KMS-11 (cell line): ENCODE data around the gene ALAS2.

Experiments
- H2AFZ ChIP-seq: fragments of 200-600 bp; sonication (generic); 2 replicates; pipeline ENCODE4 v1.6.1; 2016; ENCODE audit warnings: antibody characterized with exemption, mixed run types, low read depth
- H3K27ac ChIP-seq: fragments of 200-600 bp; sonication (generic); 2 replicates; pipeline ENCODE4 v1.6.1; 2016; ENCODE audit warnings: mild to moderate bottlenecking, mixed run types
- H3K27me3 ChIP-seq: fragments of 200-600 bp; sonication (generic); 2 replicates; pipeline ENCODE4 v1.6.1; 2017; ENCODE audit warnings: mild to moderate bottlenecking, low read depth, mixed run types, moderate library complexity; ENCODE audit not compliant: insufficient read depth
- H3K36me3 ChIP-seq: fragments of 200-600 bp; sonication (generic); 2 replicates; pipeline ENCODE4 v1.6.1; 2017; ENCODE audit warnings: mild to moderate bottlenecking, mixed run types; ENCODE audit not compliant: insufficient read depth
- H3K4me1 ChIP-seq: fragments of 200-600 bp; sonication (generic); 2 replicates; pipeline ENCODE4 v1.6.1; 2016; ENCODE audit warnings: mild to moderate bottlenecking, low read depth, mixed run types; ENCODE audit not compliant: poor library complexity, severe bottlenecking
- H3K4me2 ChIP-seq: fragments of 200-600 bp; sonication (generic); 2 replicates; pipeline ENCODE4 v1.7.0; 2016; ENCODE audit warnings: mild to moderate bottlenecking, mixed run types
- H3K4me3 ChIP-seq: fragments of 200-600 bp; sonication (generic); IDR thresholded peaks from 2 replicates; pipeline ENCODE4 v1.6.1; 2017; ENCODE audit warnings: low read depth, low read length, mixed read lengths; ENCODE audit not compliant: insufficient read depth
- H3K79me2 ChIP-seq: fragments of 200-600 bp; sonication (generic); 2 replicates; pipeline ENCODE4 v1.6.1; 2016; ENCODE audit warnings: low read depth, mixed run types; ENCODE audit not compliant: insufficient read depth
- H3K9ac ChIP-seq: fragments of 200-600 bp; sonication (generic); 2 replicates; pipeline ENCODE4 v1.6.1; 2016; ENCODE audit warnings: mild to moderate bottlenecking, mixed run types
- H4K20me1 ChIP-seq: fragments of 200-600 bp; sonication (generic); 2 replicates; pipeline ENCODE4 v1.6.1; 2016; ENCODE audit warnings: mild to moderate bottlenecking, mixed run types; ENCODE audit not compliant: insufficient read depth
- TF ChIP-seq, protein P1 (sequence below): fragments of 200-600 bp; sonication (generic); conservative IDR thresholded peaks from 2 replicates; pipeline ENCODE4 v1.6.1; 2017; ENCODE audit warnings: low read depth, mild to moderate bottlenecking, antibody characterized with exemption, low read length, moderate library complexity, mixed read lengths

ALAS2 gene

DNA sequence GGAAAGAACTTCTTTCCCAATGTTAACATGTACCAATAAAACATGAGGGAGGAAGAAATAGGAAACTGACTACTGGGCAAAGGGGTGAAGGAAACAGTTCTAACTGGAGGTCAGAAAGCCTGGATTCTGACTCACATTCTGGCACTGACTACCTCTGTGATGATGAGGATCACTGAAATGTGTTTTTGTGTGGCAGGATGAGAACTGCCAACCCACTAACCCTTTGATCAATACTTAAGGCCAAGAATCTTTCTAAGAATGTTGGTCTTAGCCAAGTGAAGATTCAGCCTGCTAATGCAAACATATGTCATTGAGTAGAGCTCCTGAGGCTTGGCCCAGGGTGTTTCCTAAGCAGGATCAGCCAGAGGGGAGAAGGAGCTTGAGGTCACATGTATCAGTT is 4.6 kb downstream of the ALAS2 start:
- H3K79me2 ChIP-seq: no peaks in the 10 kb centered on the region
- H3K9ac ChIP-seq: no peak overlapping the region
- TF ChIP-seq, protein P1, sequence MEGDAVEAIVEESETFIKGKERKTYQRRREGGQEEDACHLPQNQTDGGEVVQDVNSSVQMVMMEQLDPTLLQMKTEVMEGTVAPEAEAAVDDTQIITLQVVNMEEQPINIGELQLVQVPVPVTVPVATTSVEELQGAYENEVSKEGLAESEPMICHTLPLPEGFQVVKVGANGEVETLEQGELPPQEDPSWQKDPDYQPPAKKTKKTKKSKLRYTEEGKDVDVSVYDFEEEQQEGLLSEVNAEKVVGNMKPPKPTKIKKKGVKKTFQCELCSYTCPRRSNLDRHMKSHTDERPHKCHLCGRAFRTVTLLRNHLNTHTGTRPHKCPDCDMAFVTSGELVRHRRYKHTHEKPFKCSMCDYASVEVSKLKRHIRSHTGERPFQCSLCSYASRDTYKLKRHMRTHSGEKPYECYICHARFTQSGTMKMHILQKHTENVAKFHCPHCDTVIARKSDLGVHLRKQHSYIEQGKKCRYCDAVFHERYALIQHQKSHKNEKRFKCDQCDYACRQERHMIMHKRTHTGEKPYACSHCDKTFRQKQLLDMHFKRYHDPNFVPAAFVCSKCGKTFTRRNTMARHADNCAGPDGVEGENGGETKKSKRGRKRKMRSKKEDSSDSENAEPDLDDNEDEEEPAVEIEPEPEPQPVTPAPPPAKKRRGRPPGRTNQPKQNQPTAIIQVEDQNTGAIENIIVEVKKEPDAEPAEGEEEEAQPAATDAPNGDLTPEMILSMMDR: no peak
- H3K27me3 ChIP-seq: no peaks in the 10 kb centered on the region
- no peaks in the 10 kb centered on the region for H4K20me1 ChIP-seq
- H3K4me1 ChIP-seq: no peaks in the 10 kb centered on the region
- no peak overlapping the region for H3K4me3 ChIP-seq
- H3K4me2 ChIP-seq: no peak overlapping the region
- no peaks in the 10 kb centered on the region for H3K36me3 ChIP-seq
- no peak overlapping the region for H3K27ac ChIP-seq
- H2AFZ ChIP-seq: no peak overlapping the region

DNA sequence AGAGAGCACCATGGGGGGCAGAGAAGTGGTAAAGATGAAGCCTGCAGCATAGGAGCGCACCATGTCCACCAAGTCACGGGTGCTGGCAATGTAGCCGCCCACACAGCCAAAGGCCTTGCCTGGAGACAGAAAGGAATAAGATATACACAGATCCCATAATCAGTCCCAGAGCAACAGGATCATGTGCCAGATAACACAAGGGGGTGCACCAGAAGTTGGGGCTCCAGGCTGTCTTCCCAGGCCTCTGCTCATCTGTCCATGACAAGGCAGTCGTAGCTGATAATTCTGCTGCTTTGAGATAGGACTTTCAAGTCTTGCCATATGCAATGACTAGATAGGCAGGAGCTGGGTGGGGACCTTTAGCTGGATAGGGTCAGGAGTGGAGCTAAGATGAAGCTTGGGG is 15.9 kb downstream of the ALAS2 start:
- Histone ChIP-seq H3K4me1 (no peaks in the 10 kb centered on the region), H3K4me2 (no peak overlapping the region), H3K27ac (no peak overlapping the region), H2AFZ (no peak overlapping the region), H4K20me1 (no peaks in the 10 kb centered on the region), H3K79me2 (no peaks in the 10 kb centered on the region), H3K9ac (no peak overlapping the region), H3K36me3 (no peaks in the 10 kb centered on the region), H3K27me3 (no peaks in the 10 kb centered on the region), H3K4me3 (no peak overlapping the region)
- TF ChIP-seq, protein P1: no peak

DNA sequence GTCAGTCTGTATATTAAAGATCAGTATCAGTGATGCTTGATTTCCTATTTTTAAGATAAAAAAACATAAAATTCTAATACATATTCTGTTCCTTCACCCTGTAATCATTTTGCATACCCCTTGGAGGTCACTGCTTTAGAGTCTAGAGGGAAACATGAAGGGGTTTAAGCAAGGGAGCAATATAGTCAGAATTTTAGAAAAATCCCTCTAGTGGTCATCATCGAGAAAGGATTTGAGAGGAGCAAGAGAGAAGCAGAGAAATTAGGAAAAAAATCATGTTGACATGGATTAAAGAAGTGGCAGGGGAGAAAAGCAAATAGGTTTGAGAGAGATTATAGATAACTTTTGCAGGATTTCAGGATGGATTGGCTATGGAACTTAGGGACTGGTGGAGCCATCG is 19.5 kb downstream of the ALAS2 start:
- no peaks in the 10 kb centered on the region for H3K4me1 ChIP-seq
- H3K36me3 ChIP-seq: no peaks in the 10 kb centered on the region
- no peak overlapping the region for H3K9ac ChIP-seq
- H3K27me3 ChIP-seq: no peaks in the 10 kb centered on the region
- H4K20me1 ChIP-seq: no peaks in the 10 kb centered on the region
- H2AFZ ChIP-seq: no peak overlapping the region
- H3K4me2 ChIP-seq: no peak overlapping the region
- TF ChIP-seq, protein P1: no peak; the same call in none of the 2 replicates
- H3K4me3 ChIP-seq: no peak overlapping the region
- H3K27ac ChIP-seq: no peak overlapping the region
- no peaks in the 10 kb centered on the region for H3K79me2 ChIP-seq

DNA sequence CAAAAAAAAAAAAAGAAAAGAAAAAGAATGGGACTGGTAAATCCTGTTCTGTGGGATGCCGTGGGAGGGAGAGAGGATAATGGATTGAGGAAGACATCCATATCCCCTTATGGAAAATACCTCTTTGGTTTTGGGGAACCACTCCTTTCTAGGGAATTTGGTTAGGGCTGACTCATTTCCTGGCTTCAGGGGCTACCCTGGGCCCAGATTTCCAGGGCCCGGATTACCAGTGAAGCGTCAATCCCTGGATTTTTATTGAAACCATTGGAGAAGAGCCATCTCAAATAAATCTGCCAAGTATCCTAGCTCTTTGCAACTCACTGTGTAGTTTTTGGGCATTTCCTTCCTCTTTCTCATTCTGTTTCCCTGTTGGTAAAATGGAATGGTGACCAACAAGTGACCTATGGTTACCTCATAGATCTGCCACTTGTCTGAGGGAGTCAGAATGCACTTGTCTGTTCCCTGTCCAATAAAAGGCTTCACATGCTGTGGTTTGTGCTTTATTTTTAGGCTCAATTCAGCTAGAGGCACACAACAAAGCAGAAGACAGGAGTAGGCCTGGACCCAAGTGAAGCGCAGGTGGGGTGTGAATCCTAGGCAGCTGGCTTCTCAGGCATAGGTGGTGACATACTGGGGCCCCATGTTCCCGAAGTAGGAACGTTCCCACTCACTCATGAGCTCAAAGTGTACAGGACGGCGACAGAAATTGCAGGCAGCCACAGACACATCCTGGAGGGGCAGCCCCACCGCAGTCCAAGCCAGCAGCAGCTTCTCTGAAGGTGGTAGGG is 22.0 kb downstream of the ALAS2 start:
- Histone ChIP-seq H3K27me3 (no peaks in the 10 kb centered on the region), H3K4me1 (no peaks in the 10 kb centered on the region), H3K27ac (no peak overlapping the region), H3K4me2 (no peak overlapping the region), H3K36me3 (no peaks in the 10 kb centered on the region), H4K20me1 (no peaks in the 10 kb centered on the region), H2AFZ (no peak overlapping the region), H3K4me3 (no peak overlapping the region), H3K9ac (no peak overlapping the region), H3K79me2 (no peaks in the 10 kb centered on the region)
- TF ChIP-seq, protein P1: no peak
